HG02870 (cell line): ENCODE measurements around the gene CNTF.

Source experiments
- ATAC-seq: cut with Tn5 transposase; IDR thresholded peaks from one replicate; pipeline ENCODE4 v1.9.1; 2021; ENCODE audit warnings: mild to moderate bottlenecking, moderate library complexity; ENCODE audit not compliant: unreplicated experiment

CNTF gene

DNA sequence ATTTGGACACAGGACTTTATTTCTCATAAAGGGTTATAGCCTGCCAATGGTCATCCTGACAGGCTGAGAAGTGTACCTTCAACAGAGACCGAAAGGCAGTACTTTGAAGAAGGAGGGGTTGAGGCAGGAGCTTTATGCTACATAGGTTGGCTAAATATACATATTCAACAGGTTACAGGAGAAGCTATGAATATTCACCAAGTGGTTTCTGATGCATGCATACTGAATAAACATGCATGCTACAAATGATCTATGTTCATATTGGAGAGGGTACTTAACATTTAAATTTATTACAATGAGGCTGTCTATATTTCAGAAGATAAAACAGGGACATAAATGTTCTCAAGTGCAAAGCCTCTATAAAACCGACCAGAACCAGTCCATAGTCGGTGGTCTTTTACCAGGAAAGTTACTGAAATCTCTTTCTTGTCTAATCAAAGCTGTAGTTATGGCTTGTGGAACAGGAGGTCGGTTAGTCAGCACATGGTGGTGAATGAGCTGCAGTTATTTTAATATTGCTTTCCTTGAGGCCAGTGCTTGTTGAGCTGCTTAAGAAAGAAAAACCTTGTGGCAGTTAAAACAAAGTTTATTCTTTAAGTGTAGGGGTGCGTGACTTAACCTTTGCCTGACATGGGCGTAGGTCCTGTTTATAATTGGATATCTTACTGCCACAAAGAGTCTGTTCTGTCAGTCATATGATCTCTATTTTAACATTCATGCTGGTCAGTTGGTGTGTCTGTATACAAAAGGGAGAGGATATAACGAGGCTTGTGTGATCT lies 19.5 kb downstream of the CNTF start:
- ATAC-seq, result no peak

DNA sequence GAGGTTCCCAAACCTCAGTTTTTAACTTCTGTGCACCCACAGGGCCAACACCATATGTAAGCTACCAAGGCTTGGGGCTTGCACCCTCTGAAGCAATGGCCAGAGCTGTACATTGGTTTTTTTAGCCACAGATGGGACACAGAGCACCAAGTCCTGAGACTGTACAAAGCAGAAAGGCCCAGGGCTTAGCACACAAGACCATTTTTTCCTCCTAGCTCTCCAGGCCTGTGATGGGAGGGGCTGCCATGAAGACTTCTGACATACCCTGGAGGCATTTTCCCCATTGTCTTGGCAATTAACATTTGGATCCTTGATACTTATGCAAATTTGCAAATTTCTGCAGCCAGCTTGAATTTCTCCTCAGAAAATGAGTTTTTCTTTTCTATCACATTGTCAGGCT lies 23.4 kb downstream of the CNTF start:
- no peak for ATAC-seq

DNA sequence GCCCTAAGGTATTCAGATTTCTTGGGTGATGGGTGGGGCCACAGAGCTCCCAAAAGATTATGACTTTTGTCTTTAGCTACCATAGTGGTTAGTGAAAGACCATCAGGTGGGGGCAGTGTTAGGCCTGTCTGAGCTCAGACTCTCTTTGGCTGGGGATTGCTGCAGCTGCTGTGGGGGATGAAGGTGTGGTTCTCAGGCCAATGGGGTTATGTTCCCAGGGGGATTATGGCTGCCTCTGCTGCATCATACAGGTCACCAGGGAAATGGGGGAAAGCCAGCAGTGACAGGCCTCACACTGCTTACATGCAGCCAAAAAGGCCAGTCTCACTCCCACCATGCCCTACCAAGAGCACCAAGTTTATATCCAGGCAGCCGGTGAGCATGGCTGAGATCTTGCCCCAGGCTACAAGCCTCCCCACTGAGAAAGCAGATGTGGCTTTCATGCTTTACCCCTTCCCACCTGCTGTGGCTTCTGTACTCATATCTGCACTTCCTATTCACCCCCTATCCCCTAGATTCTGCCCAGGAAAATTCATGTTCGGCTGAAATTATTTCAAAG lies 24.8 kb downstream of the CNTF start:
- ATAC-seq, result peak; percentile 88

DNA sequence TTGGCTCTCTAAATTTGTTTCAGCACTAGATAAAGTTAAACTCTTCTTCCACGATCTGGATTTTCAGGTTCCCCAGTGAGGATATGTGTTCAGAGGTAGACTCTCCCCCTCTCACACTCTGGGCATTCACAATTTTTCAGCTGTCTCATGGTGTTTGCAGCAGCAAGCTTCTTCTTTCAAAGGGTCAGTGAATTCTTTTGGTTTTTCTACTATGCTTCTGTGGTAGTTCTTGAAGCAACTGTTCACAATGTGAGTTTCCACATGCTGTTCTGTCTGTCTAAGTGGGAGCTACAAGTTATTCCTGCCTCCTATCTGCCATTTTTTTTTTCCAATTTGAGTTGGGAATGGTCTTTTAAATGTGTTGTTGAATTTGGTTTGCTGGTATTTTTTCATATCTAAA lies 25.4 kb downstream of the CNTF start:
- no peak for ATAC-seq

DNA sequence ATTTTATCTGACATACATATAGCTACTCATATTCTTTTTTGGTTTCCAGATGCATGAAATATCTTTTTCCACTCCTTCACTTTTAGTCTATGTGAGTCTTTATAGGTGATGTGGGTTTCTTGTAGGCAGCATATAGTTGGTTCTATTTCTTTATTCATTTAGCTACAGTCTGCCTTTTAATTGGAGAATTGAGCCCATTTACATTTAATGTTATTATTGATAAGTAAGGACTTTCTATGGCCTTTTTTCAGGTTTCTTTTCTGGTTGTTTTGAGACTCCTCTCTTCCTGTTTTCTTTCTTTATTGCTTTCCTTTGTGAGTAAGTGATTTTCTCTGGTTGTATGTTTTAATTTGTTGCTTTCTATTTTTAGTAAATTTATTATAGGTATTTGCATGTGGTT lies 27.2 kb downstream of the CNTF start:
- no peak for ATAC-seq

DNA sequence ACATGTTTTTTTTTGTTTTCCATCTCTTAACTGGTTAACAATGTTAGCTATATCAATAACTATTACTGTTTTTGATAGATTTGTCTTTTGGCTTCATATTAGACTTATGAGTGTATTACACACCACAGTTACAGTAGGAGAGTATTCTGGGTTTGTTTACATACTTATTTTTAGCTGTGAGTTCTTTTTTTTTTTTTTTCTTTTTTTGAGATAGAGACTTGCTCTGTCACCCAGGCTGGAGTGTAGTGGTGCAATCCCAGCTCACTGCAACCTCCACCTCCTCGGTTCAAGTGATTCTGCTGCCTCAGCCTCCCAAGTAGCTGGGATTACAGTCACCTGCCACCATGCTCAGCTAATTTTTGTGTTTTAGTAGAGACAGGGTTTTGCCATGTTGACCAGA lies 28.0 kb downstream of the CNTF start:
- no peak for ATAC-seq

DNA sequence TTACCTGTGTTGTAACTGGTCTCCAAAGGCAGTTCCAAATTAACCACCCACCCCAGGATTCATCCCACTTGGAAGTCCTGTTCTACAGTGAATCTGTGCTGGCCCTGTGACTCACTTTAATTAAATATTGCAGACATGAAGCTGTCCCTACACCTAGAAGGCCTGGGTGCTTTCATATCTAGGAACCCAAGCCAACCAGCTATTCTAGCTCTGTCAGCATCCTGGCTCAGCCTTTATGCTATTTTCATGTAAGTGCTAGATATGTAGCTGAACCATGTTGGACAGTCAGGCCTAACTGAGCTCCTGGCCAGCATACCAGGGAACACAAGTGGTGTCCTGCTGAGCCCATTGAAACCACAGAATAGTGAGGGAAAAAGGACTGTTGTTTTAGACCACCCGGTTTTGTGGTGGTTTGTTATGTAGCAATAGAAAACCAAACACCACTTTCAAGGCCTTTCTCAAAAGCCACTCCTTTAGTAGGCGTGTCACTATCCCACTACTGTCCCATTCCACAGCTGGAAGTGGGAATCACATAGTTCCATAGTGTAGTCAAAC lies 30.3 kb downstream of the CNTF start:
- no peak for ATAC-seq

DNA sequence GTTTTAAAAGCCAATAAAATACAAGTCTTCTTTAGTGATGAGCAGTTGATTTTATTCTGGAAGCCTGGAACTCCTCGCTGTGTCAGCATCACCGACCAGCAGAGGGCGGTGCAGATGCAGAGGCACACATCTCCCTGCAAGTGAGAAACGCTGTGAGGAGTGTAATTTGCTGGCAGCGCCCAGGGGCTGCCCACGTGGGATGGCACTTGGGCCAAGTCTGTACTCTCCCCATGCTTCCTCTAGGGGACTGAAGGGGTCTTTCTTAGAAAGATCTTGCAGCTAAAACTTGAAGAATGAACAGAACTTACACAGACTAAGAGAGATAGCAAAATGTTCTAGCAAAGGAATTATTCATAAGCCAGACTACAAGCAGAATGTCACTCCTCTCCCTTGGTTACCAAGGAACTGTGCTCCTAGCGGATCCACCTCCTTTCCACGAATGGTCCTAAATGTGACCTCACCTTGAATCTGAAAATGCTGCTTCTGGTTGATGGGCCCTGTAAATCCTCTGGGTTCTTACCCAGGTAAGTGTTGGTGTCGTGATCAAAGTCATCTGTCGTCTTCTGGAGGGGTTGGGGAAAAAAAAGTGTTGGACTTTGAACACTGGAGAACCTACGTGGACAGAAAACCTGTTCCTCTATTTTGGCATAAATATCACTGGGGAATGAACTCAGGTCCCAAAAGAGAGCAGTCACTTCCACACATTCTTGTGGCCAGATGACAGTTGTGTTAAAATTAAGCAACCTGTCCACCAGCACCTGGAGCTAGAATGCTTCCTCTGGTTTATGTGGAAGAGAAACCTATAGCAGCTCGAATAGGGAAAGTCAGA lies 31.8 kb downstream of the CNTF start:
- ATAC-seq, result peak; percentile 78

DNA sequence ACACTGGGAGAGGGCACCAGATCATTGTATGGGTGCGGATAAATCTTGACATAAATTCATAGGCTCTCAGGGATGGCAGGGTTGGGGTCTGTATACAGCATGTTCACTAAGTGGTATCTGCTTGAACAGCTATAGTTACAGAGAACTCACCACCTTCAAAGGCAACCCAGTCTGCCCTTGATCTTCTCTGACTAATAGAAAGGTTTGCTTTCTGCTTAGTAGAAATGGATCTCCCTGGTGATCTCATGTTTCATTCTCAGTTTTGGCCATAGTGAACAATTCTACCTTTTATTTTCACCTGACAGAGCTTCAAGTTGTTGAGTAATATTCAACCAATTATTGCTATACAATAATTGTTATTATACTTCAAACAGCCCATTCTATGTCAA lies 32.4 kb downstream of the CNTF start:
- peak; percentile 69 for ATAC-seq

DNA sequence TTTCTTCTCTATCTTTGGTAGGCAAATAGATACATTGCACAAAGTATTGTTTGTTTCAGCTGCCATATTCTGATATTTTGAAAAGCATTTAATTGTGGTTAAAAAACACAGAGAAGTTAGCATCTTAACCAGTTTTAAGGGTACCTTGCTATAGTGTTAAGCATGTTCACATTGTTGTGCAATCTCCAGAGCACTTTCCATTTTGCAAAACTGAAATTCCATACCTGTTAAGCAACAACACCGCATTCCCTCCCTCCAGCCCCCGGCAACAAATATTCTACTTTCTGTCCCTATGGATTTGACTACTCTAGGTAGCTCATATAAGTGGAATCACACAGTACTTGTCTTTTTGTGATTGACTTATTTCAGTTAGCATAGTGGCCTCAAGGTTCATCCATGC lies 33.9 kb downstream of the CNTF start:
- ATAC-seq, result no peak

DNA sequence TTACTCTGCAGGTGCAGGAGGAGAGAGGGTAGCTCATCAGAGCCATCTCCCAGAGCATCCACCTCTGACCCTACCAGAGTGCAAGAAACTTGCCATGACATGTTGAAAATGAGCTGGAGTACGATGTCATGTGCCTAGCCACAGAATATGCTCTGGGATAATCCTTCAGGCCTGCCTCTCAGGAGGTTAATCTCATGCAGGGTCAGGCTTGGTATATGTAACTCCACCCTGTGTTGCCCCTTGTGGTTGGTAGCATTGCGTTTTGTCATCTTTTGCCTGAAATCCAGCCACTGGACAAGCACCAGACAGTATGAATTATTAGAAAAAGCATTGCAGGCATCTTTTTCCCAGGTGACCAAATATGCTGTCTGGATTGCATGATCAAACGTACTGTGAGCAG lies 36.2 kb downstream of the CNTF start:
- ATAC-seq, result no peak

DNA sequence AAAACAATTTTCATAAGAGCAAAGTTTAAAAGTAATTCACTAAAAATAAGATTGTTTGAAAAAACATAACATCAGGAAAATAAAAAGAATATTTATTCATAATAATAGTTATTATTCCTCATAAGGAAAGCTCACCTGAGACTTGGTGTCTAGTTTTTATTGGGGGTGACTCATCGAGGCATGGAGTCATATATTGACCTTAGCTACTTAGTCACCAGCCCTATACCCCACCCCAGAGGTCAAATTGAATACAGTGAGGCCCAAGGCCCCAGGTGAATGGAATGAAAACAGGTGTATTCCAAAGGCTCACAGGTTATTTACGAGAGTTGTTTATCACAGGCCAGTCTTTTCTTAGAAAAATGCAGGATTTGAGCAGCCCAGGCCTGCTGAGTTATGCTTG lies 36.9 kb downstream of the CNTF start:
- ATAC-seq, result no peak

DNA sequence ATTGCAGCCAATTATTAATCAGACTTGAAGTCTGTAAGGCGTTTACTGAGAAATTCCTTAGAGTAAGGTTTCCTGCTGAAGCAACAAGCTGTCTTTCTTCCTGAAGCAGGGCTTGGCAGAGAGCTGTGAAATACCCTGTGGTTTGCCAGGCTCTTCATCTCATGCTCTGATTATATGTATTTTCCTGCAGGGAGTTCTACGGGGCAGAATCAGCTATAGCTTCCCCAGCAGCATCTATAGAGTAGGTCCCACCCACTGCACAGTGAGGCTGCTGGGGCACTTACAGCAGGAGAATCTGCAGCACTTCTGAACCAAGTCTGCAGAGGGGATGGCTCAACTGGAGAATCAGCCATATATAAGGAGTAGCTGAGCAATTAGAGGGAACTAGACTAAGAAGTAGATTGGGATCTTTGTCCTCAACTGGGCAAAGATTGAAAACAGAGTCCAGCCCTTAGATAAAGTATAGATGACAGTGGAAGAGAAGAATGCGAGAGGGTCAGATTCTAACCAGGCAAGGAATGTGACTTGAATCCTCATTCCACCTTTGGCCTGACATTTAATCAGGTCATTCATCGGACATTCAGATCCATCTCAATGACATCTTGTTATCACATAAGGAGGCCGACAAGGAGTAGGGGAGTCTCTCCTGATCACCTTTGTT lies 37.6 kb downstream of the CNTF start:
- ATAC-seq, result no peak

DNA sequence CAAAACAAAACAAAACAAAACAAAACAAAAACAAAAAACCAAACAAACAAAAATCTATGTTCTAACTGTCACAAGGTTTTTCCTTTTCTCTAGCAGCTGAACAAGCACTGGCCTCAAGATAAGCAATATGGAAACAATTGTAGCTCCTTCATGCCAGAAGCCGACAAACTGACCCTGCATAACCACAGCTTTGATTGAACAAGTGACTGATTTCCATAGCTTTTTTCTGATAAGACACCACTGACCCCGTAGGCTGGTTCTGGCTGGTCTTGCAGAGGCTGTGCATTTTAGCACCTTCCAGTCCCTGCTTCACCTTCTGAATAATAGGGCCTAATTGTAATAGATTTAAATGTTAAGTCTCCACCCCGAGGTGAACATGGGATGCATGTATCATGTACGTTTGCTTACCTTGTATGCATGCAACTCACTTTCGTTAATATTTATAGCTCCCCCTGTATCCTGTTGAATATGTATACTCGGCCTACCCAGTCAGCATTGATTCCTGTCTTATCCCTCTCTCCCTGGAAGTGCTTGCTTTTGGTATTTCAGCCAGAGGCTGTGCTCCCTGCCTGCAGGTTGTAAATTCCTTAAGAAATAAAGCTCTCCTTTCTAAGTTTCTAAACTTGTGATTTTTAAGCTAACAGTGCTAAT lies 49.6 kb downstream of the CNTF start:
- ATAC-seq, result no peak

DNA sequence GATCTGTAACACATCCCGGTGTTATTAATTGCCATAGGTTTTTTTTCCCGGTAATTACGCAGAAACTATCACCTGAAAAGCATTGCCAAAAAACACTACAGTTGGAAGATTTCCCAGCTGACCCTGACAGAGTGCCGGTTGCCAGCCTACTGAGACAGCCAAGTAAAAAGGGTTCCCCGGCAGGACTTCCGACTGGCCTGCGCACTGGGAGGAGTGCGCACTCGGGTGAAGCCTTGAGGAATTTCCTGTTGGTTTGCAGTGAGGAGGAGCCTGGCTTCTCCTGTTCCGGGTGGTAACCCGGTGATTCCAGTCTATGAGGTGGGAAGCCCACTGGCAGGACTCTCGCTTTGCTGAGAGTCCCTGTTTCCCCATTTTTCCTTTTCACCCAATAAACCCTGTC lies 52.1 kb downstream of the CNTF start:
- no peak for ATAC-seq
